HG02970 (cell line): Measurements from ENCODE around the gene SHC3.

ENCODE experiments used
- ATAC-seq: cut with Tn5 transposase; IDR thresholded peaks from one replicate; pipeline ENCODE4 v1.9.1; 2021; ENCODE audit warnings: mild to moderate bottlenecking, moderate library complexity, moderate number of reproducible peaks; ENCODE audit not compliant: unreplicated experiment, low FRiP score

Gene SHC3

GRCh38 chr9:89165341-89165740 is 13.3 kb downstream of the SHC3 start:
- no peak for ATAC-seq

- no peak for ATAC-seq
Measured at GRCh38 chr9:89161221-89161620, 17.4 kb downstream of the SHC3 start.

DNA sequence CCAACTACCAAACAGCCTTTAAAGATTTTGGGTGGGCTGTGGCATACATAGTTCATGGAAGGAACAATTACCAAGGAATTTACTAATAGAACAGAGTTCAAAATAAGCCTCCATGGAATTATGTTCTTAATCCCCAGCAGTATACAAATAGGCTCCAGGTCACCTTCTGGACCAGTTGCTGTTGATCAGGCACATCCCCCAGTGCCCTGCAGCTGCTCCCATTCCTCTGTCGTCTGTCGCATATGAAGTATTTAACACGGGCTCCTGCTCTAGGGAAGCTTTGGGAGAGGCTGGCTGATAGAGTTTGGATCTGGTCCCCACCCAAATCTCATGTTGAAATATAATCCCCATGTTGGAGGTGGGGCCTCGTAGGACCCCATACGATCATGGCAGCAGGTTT is 17.8 kb downstream of the SHC3 start:
- no peak for ATAC-seq

DNA sequence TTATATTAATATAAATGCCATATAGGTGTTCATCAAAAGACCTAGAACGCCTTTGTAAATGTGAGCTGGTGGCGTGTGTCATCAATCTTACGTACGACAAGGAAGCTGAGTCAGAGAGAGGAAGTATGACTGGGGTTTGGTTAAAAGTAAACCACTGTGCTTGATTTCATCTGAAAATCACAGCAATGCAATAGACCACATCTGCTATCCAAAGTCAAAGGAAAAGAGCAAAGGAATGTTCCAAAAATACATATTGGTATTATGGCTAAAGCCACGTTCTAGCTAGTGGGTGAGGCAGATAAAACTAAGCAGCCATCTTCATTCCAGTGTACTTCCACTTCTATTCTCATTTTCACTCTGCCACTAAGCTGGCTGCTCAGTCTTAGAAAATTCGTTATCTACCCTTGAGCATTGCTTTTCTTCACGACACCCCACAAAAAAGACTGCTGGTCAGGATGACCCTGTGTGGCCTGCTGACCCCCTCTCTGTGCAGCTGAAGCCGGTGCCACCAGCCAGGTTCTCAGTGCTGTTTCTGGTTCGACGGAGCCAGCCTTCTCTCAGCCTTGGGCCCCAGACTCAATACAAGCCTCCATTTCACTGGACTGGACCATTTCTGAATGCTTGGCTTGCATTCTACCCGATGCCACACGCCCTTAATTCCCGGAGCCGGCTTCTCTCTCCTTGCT is 23.8 kb downstream of the SHC3 start:
- ATAC-seq = no peak

DNA sequence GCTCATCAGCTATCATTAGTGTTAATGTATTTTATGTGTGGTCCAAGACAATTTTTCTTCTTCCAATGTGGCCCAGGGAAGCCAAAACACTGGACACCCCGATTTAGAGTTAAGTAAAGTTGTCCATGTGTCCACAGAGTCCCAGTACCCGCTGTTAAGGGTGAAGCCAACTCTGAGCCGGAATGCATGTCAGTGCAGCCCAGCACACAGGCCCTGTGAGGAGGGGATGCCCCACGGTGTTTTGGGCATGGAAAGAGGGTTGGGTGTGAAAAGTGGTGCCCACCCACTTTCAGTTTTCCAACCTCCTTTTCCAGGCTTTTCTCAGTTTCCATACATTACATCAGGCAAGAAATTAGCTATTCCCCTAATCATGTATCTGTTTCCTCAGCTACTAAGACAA is 24.4 kb downstream of the SHC3 start:
- no peak for ATAC-seq

- ATAC-seq = no peak
Measured at GRCh38 chr9:89153232-89154017, 25.2 kb downstream of the SHC3 start.

- ATAC-seq = no peak
Measured at GRCh38 chr9:89149726-89150125, 28.9 kb downstream of the SHC3 start.

DNA sequence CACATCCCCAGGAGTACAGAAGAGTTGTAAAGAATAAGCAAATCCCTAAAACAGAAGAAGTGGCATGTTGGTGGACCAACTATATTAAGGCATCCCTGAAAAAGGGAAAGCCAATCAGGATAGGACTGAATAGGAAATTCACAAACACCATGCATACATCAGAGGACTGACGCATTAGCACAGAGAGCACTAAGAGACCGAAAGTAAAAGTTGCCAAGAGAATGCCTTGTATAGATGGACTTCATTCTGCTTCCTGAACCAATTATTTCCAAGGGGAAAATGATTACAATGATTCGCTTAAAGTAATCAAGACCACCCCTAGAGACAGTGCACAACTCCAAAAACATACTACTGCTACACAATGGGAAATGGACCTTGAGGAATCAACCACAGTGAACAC is 33.5 kb downstream of the SHC3 start:
- ATAC-seq = no peak

- ATAC-seq = no peak
Measured at GRCh38 chr9:89144238-89144637, 34.4 kb downstream of the SHC3 start.

- ATAC-seq = no peak
Measured at GRCh38 chr9:89143266-89143665, 35.4 kb downstream of the SHC3 start.

DNA sequence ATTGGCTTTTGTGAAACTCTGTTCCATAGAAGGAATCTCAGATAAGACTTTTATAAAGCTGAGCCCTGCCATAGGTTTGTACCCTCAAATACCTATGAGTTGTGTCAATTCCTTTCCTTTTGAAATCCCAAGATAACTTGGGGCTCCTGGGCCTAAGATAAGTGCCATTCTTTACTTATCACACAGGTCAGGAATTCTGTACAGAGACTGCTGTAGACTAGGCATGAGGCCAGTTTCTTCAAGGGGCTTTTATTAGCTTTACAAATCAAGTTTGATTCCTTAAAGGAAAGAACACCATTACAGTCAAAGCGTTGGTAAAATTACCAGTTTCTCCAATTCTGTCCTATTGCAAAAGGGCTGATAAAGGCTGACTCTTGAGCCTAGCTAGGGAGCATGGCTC is 39.2 kb downstream of the SHC3 start:
- no peak for ATAC-seq

DNA sequence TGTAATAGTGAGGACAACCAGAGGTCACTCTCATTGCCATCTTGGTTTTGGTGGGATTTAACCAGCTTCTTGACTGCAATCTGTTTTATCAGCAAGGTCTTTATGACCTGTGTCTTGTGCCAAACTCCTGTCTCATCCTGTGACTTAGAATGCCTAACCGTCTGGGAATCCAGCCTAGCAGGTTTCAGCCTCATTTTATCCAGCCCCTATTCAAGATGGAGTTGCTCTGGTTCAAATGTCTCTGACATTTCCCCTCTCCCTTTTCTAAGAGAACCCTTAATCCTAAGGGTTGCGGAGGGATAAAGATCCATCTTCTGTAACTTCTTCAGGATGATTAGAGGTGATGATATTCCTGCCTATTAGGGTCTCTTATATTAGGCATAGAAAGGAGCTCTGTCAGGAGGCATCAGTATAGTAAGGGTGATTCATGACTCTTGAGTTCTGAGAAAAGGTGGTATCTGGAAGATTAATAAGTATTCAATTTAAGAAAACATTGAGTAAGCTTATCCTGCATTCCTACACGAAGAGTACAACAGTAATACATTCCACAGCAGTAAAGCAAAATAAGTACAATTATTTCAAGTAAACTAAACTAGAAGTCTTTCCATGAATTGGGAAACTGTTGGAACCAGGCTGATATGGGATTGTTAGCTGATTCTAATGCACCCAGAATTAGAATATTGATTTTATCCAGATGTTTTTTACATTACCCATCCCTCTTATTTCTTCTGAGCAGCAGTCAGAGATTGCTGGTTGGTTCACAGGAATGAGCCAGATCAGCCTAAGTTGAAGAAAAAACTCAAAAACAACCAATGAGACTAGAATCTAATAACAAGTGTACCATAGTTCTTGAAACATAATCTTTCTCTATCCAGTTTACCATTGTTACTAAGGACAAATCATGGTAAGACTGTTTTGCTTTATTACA is 39.9 kb downstream of the SHC3 start:
- no peak for ATAC-seq

GRCh38 chr9:89137542-89138462 is 40.8 kb downstream of the SHC3 start:
- no peak for ATAC-seq

DNA sequence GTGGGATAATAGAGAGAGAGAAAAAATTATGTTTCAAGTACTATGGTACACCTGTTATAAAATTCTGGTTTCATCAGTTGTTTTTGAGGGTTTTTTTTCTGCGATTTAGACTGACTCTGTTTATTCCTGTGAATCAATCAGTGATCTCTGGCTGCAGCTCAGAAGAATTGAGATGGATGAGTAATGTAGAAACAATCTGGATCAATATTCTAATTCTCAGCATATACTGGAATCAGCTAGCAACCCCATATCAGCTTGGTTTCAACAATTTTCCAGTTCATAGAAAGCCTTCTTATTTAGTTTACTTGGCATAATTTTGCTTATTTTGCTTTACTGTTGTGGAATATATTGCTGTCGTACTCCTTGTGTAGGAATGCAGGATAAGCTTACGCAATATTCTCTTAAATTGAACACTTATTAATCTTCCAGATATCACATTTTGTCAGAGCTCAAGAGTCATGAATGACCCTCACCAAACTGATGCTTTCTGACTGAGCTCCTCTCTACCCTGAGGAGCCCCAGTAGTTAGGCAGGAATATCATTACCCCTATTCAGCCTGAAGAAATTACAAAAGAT is 42.9 kb downstream of the SHC3 start:
- no peak for ATAC-seq

- ATAC-seq = no peak
Measured at GRCh38 chr9:89134709-89135108, 43.9 kb downstream of the SHC3 start.

- ATAC-seq = no peak
Measured at GRCh38 chr9:89122949-89123348, 55.7 kb downstream of the SHC3 start.

DNA sequence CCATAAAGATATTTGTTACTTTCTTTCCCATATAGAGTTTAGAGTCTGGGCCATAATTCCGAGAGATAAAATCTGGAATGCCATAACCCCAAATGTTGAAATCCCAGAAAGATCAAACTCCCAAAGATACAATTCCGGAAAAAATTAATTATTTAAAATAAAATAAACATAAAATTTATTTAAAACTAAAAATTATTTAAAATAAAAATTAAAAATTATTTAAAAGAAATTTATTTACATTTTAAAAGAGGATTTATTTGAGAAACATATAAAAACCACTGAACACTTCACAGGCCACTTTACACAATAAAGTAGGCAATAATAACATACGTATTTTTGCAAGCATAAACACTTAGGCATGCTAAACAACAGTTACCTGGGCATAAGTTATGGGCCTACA is 57.9 kb downstream of the SHC3 start:
- no peak for ATAC-seq

GRCh38 chr9:89116805-89117192 is 61.8 kb downstream of the SHC3 start:
- no peak for ATAC-seq

DNA sequence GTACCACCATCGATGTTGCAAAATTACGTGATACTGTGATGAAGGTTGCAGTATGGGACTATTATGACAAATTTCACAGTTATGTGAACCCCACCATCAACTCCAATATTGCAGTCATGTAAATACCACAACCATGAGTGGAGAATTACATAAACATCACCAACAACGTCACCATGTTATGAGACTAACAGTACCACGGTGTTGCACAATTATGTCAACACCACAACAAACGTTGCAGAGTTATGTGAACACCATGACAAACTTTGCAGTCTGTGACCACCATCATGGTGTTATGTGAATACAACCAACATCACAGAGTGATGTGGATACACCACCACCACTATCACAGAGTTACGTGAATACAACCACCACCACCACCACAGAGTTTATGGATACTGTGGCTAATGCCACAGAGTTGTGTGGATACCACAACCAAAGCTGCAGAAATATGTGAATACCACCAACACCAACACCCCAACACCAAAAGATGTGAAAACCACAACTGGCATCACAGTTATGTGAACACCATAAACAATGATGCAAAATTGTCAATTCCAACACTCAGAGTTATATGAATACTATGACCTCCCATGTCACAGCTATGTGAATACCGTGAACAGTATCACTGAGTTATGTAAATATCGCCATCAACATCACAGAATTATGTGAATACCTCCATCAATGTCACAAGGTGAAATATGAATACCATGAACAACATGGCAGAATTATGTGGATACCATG is 62.4 kb downstream of the SHC3 start:
- ATAC-seq = no peak
